Endothelial cell of umbilical vein (primary cell): ENCODE results near the gene TOE1.

Source experiments
- EZH2 ChIP-seq: IDR thresholded peaks from 2 replicates; pipeline ENCODE4 v1.6.1; 2012; ENCODE audit warnings: borderline replicate concordance, low read depth, mild to moderate bottlenecking, moderate library complexity, low read length, inconsistent platforms; ENCODE audit not compliant: severe bottlenecking
- FOS ChIP-seq: IDR thresholded peaks from 2 replicates; pipeline ENCODE4 v1.6.1; 2011; ENCODE audit warnings: mild to moderate bottlenecking, low read length, moderate library complexity, borderline replicate concordance; ENCODE audit not compliant: insufficient read depth
- MYC ChIP-seq: IDR thresholded peaks from one replicate; pipeline ENCODE4 v1.6.1; 2011; ENCODE audit warnings: mild to moderate bottlenecking, low read depth, low read length
- POLR2A ChIP-seq: IDR thresholded peaks from 2 replicates; pipeline ENCODE4 v1.6.1; 2012; ENCODE audit warnings: low read depth, mild to moderate bottlenecking, control low read depth, low read length
- POLR2AphosphoS5 ChIP-seq: IDR thresholded peaks from 2 replicates; pipeline ENCODE4 v1.6.1; 2012; ENCODE audit warnings: low read depth, mild to moderate bottlenecking, control low read depth, low read length, moderate library complexity; ENCODE audit not compliant: insufficient read depth
- TF ChIP-seq, protein P1 (sequence below), 2 donors: IDR thresholded peaks; 1 replicate in 1 of 2; 2 replicates in 1 of 2; pipeline ENCODE4 v1.5.1; 2011; ENCODE audit warnings: low read length in 2 of 2, mild to moderate bottlenecking in 2 of 2, moderate library complexity in 2 of 2, control low read depth in 1 of 2, inconsistent platforms in 1 of 2, low read depth in 1 of 2; ENCODE audit not compliant: insufficient read depth in 1 of 2; ENCODE audit errors: extremely low read depth in 1 of 2
- TF ChIP-seq, protein P2 (sequence below): IDR thresholded peaks from 2 replicates; pipeline ENCODE4 v1.6.1; 2011; ENCODE audit not compliant: insufficient read depth, insufficient read length

DNA sequence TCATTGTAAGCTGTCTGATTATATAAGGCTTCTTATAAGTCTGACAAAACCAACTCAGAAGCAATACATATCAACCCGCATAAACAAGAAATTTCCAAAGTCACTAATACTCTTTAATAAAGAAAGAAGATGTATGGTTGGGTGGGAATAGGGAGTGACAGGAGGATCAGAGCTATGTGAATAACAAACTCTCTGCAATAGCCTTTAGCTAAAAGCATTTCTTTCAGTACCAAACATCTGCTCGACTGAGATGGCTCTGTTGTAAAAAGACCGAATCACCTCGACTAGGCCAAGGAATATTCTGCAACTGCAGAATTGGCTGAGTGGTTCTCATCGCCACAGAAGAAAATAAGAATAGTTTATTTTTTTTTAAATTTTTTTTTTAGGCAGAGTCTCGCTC lies 39.6 kb downstream of the TOE1 start:
- TF ChIP-seq, protein P1, sequence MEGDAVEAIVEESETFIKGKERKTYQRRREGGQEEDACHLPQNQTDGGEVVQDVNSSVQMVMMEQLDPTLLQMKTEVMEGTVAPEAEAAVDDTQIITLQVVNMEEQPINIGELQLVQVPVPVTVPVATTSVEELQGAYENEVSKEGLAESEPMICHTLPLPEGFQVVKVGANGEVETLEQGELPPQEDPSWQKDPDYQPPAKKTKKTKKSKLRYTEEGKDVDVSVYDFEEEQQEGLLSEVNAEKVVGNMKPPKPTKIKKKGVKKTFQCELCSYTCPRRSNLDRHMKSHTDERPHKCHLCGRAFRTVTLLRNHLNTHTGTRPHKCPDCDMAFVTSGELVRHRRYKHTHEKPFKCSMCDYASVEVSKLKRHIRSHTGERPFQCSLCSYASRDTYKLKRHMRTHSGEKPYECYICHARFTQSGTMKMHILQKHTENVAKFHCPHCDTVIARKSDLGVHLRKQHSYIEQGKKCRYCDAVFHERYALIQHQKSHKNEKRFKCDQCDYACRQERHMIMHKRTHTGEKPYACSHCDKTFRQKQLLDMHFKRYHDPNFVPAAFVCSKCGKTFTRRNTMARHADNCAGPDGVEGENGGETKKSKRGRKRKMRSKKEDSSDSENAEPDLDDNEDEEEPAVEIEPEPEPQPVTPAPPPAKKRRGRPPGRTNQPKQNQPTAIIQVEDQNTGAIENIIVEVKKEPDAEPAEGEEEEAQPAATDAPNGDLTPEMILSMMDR (IDR thresholded peaks at IDR 0.05; ENCODE audit: extremely low read depth in 1 of 2, insufficient read depth in 1 of 2, low read depth in 1 of 2, low read length in 2 of 2), result no peak
- TF ChIP-seq EZH2 (no peak), POLR2AphosphoS5 (no peak), MYC (no peak), FOS (no peak), POLR2A (no peak)
- TF ChIP-seq, protein P2, sequence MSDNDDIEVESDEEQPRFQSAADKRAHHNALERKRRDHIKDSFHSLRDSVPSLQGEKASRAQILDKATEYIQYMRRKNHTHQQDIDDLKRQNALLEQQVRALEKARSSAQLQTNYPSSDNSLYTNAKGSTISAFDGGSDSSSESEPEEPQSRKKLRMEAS, result no peak
